Activated CD4-positive, alpha-beta T cell treated with anti-CD3 and anti-CD28 coated beads, Interleukin-2, amount 50 U/mL, for 16 hours (primary cell): ENCODE results near the gene FAM76A.
"Not testable (repeated sequence)": the region's sequence is repeated elsewhere in the genome, so short reads cannot be mapped to it uniquely, and the experiment has no call there.

ENCODE experiments used
- DNase-seq: peaks from one replicate; pipeline ENCODE4 v3.0.0-alpha.2; 2020

The FAM76A gene

DNA sequence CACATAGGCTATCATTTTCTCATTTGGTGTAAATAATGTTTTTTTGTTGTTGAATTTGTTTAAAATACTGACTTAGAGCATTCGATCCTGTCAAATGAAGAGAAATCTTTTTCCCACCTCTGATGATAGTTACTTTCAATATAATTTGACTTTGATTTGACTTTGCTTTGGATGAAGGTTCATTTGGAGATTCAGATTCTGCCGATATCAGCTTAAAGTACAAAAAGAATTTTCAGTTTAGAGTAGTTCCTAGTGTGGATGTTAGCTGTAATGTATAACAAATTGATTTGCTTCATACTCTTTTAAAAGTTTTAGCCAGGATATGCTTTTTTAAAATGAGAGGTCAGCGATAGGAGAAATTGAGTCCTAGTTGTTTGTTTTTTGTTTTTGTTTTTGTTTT is 57.2 kb downstream of the FAM76A start:
- DNase-seq = no peak

DNA sequence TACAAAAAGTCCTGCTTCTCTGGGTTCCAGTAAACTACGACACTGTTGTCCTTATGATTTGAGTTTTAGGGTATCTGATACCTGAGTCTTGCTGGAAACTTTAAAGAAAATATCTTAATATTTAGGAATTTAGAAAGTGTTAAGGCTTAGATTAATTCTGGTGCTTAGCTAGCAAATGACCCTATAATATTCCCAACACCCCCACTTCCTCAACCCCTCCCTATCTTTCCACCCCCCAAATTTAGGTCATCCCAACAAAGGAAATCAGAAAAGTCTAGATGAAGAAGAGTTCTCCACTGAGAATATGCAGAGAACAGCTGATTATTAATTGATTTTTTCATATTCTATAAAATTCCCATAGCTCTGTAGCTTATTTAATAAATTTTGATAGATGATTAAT is 58.9 kb downstream of the FAM76A start:
- no peak for DNase-seq

DNA sequence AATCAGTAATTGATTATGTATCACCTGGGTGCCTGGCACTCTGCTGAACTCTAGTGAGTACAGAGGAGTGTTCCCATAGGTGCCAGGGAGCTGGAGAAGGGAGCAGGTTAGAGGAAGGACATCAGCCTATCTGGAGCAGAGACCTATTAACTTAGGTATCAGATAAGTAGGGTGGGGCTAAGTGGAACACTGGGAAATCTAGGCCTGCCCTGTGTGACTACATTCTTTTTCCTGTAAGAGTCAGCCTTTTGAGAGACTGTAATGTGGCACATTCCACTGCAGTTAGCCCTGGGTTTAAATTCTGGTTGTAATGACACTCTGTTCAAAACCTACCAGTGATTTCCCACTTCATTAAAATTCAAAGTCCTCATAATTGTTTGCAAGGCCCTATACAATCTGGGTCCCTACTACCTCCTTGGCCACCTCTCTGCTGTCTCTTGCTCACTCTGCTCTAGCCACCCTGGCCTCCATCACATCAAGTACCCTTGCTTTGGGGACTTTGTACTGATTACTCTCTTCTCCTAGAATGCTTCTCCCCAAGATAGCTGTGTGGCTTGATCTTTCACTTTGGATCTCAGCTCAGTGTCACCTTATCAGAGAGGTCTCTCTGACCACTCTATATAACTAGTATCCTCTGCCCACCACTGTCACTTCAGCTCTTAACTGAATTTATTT is 60.2 kb downstream of the FAM76A start:
- no peak for DNase-seq

DNA sequence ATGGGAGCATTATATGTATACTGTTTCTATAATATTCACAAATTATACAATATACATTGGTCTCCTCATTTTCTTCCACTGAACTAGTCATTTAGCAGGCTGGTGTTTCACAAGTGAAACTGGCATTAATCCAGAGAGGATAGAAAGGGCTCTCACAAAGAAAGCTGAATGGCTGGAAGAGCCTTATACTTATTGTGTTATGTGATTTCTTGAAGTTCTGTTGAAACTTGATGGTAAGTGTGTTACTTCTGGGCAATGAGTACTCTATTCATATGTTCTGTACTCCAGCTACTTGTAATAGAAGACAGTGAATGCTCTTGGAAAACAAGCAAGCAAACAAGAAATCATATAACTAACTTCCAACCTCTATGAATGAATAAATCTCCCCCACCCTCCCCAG is 62.1 kb downstream of the FAM76A start:
- no peak for DNase-seq

DNA sequence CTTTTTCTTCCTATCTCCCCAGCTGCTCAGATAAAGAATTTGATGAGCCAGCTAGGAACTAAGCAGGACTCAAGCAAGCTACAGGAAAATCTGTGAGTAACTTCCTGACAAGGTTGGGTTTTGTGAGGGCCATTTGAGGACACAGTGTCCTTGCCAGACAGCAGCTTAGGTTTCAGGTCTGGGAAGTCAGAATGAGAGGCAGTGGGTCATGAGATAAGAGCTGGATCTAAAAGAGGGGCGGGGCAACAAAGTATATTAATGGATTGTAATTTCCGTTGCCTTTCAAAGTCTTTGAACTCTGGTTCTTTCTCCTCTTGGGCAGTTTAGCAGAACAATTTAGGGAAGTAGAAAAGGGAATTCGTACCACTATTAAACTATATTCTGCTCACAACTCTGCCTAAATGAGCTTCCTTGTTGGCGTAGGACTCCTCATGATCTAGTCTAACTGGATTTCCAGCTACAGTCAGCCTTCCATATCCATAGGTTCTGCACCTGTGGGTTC is 63.8 kb downstream of the FAM76A start:
- no peak for DNase-seq

DNA sequence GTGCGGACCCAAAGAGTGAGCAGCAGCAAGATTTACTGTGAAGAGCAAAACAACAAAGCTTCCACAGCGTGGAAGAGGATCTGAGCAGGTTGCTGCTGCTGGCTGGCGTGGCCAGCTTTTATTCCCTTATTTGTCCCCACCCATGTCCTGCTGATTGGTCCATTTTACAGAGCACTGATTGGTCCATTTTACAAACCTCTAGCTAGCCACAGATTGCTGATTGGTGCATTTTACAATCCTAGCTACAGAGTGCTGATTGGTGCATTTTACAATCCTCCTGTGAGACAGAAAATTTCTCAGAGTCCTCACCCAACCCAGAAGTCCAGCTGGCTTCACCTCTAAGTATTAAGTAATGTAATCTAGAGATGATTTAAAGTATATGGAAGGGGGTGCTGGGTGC is 64.5 kb downstream of the FAM76A start:
- not testable (repeated sequence) for DNase-seq

DNA sequence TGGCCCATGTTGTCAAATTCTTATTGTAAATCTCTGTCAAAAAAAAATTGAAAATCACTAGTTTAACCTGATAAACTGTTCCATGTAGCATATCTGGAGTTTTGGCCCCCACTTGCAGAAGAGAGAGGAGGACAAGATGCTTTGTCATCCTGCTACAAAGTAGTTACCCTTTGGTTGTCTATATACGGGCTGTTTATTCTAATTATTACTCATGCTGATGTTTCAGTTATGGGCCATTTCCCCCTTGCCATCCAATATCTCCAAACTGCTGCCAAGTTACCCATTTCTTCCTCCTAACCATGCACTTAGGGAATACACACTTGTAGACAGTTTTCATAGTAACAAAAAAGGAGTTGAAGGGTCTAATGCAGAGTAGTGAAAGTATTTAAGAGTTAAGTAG is 69.8 kb downstream of the FAM76A start:
- DNase-seq = peak; percentile 47

DNA sequence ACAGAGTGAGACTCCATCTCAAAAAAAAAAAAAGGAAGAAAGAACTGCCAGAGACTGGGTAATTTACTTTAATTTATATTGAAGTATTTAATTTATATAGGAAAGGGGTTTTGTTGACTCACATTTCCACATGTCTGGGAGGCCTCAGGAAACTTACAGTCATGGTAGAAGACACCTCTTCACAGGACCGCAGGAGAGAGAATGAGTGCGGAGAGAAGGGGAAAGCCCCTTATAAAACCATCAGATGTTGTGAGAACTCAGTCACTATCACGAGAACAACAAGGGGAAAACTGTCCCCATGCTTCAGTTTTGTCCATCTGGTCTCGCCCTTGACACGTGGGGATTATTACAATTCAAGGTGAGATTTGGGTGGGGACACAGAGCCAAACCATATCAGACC is 79.0 kb downstream of the FAM76A start:
- peak; percentile 16 for DNase-seq

DNA sequence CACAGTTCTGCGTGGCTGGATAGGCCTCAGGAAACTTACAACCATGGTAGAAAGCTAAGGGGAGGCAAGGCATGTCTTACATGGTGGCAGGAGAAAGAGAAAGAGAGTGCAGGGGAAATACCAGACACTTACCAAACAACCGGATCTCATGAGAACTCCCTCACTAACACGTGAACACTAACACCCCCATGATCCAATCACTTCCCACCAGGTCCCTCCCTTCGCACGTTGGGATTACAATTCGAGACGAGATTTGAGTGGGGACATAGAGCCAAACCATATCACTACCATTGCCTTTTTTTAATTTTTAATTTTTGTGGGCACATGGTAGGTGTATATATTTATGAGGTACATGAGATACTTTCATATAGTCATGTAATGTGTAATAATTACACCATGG is 81.0 kb downstream of the FAM76A start:
- DNase-seq = no peak

DNA sequence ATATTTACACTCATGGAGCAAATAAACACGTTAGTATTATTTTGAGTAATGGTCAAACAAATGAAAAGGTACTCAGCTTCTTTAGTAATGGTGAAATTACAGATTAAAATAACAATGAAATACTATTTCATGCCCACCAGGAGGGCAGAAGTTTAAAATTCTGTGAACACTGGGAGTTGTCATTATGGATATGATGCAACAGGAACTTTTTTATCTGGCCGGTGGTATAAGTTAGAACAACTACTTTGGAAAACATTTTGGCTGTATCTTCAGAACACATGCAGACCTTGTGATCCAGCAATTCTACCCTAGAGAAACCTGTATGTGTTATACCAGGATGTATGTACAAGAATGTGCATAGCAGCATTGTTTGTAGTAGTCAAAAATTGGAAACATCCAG is 81.6 kb downstream of the FAM76A start:
- DNase-seq = no peak

DNA sequence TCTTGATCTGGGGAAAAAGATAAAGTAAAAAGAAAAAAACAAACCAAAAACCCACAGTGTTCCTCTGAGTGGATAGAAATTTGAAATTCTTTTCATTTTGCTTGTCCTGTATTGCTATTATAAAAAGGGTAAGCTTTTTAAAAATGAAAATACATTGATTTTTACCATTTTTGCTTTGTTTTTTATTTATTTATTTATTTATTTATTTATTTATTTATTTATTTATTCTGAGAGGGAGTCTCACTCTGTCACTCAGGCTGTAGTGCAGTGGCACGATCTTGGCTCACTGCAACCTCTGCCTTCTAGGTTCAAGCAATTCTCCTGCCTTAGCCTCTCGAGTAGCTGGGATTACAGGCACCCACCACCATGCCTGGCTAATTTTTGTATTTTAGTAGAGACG is 82.4 kb downstream of the FAM76A start:
- not testable (repeated sequence) for DNase-seq

DNA sequence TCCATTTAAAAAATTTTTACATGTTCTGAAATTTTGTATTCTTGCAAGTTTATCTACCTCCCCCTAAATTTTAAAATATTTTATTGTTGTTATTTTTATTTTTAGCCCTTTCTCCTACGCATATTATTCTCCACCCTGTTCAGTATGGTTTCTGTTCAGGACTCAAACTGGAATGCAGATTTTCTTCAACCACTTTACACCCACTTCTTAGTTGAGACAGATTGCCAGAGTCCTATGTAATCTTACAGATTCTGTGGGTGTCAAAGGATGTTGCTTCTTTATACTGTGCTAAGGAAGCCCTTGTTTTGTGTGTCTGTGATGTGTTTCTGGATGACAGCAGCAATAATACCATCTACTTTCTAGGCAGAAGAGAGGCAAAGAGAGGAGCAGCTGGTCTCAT is 84.1 kb downstream of the FAM76A start:
- DNase-seq = no peak

DNA sequence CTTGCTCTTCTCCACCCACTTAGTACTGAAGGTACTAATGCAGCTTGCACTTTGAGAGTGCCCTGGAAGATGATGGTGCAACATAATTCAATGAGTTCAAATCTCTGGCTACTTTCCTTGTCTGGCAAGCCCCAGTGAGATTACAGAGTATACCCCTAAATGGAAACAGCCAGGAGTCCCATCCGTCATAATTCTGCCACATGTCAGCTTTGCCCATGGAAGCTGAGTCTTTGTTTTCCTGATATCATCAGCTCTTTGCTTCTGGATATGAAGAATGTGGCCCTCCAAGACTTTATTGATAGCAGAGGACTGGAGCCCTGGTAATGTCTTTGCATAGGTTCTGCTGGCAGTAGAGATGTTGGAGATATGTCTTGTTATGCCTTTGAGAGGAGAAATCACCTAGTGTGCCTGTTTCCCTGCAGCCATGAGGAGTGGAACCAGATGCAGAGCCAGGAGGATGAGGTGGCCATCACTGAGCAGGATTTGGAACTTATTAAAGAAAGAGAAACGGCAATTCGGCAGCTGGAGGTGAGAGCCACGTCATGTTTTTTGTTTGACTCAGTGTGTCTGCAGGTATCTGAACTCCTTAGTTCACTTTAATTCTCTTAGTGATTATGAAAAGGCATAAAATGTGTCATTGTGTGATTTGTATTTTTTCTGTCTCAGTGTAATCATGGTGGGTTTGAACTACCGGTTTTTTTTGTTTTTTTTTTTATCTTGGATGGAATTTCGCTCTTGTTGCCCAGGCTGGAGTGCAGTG is 86.2 kb downstream of the FAM76A start:
- peak; percentile 42 for DNase-seq
